AG09319 (cell line): Measurements from ENCODE around the gene ZNF598.

Experiments
- DNase-seq: peaks from one replicate; pipeline ENCODE4 v3.0.0-alpha.2; 2010; ENCODE audit warnings: low read depth; ENCODE audit errors: extremely low read depth
- TF ChIP-seq, protein P1 (sequence below): IDR thresholded peaks from 2 replicates; pipeline ENCODE4 v1.5.1; 2011; ENCODE audit warnings: low read depth, mild to moderate bottlenecking, inconsistent platforms, low read length, moderate library complexity

The ZNF598 gene

DNA sequence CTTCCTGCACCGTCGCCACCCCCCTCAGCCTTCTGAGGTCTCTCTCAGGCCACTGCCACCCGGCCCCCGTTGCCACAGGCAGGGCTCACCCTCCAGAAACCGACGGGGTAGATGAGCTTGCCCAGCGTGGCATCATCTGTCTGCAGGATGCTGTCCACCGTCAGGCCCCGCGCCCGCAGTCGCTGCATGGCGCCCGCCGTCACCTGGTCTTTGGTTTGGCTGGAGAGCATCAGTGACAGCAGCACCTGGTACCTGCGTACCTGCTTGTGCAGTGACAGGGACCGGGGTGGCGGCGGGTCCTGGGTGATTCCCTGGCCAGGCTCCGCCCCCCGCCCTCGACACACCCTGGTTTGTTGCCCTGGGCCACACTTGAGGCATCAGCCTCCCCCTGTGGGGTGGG, 34.9 kb upstream of the ZNF598 start:
- no peak for DNase-seq

DNA sequence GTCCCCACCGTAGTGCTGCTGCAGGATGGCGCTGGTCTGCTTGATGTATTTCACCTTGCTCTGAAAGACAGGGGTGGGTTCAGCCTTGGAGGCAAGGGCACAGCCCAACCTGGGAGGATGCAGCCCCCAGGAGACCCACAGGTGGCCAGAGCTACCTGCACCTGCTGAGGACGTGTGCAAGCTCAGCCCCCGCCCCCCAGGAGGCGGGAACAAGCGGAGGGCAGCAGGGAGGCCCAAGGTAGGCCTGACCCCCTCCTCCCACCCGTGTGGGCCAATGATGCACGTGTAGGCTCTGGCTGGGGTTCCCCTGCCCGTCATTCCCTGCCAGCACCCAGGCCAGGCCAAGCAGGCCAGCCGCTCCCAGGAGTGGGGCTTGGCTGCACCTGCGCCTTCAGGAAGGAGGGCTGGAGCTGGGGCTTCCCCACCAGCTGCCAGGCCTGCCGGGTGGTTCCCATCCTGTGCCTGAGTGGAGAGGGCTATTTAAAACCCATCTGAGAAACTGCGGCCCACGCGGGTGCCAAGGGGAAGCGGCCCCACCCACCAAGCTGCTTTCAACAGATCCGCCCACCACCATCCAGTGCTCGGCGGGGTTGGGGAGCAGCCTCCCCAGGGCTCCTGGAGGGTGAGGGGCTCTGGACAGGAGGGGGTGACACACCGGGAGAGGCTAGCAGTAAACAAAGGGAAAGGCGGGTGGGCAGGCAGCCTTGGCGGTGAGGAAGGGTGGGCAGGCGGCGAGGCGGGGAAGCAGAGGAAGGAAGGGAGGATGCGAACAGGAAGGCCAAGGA, 34.2 kb upstream of the ZNF598 start:
- DNase-seq = no peak
- TF ChIP-seq, protein P1, sequence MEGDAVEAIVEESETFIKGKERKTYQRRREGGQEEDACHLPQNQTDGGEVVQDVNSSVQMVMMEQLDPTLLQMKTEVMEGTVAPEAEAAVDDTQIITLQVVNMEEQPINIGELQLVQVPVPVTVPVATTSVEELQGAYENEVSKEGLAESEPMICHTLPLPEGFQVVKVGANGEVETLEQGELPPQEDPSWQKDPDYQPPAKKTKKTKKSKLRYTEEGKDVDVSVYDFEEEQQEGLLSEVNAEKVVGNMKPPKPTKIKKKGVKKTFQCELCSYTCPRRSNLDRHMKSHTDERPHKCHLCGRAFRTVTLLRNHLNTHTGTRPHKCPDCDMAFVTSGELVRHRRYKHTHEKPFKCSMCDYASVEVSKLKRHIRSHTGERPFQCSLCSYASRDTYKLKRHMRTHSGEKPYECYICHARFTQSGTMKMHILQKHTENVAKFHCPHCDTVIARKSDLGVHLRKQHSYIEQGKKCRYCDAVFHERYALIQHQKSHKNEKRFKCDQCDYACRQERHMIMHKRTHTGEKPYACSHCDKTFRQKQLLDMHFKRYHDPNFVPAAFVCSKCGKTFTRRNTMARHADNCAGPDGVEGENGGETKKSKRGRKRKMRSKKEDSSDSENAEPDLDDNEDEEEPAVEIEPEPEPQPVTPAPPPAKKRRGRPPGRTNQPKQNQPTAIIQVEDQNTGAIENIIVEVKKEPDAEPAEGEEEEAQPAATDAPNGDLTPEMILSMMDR = no peak

More for the DNA sequence above, 34.9 kb upstream of the ZNF598 start:
- TF ChIP-seq, protein P1 = no peak

DNA sequence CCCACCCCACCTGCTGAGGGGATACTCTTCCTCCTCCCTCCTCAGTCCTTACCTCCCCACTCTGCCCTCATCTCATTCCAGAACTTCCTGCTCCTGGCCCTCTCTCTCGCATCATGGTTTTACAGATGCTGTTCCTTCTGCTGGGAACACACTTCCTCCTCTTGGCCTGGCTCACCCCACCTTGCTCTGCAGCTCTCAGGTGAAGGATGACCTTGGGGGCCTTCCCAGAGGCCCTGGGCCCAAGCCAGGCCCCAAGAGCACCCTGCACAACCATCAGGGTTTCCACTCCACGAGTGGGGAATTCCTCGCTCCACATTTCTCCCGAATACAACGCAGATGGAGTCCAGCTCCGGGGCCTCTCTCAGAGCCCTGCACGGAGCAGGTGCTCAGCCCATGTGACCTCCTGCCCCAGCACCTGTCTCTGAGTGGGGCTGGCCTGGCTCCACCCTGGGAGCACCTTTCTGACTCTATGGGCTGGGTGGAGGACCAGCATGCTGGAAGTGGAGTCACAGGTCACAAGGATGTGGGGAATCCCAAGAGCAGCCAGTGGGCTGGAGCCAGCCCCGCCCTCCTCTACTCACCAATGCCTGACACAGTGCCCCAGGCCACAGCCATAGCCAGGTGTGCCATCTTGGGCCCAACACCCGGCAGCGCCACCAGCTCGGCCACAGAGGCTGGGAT, 33.5 kb upstream of the ZNF598 start:
- no peak for DNase-seq
- TF ChIP-seq, protein P1 = no peak

DNA sequence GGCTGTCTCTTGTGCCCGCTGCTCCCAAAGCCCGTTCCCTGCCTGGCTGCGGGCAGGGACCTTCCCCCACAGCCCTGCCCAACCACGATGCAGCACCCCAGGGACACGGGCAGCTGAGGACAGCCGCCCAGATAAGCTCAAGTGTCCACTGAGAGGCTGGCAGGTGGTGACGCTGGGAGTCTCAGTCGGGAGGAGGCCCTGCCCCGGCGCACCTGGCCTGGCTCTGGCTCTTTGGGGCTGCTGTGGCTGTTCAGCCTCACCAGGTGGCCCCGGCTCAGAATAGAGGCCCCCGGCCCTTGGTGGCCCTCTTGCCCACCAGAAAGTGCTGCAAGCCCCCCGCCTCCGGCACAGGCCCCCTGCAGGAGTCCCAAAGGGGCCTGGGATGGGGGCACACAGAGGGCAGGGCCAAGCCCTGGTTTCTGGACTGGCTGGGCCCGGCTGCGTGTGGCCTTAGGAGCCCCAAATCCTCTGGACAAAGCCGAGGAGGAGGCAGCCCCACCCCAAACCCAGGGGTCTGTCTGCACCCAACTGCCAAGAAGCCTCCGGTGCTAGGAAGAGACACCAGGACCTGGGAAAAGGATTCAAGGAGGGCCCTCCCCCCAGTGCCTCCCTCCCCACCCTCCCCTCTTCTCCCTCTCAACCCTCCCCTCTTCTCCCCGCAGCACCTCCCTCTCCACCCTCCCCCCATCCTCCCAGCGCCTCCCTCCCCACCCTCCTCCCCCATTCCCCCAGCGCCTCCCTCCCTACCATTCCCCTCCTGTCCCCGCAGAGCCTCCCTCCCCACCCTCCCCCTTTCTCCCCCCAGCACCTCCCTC, 32.8 kb upstream of the ZNF598 start:
- no peak for DNase-seq
- TF ChIP-seq, protein P1 = no peak

DNA sequence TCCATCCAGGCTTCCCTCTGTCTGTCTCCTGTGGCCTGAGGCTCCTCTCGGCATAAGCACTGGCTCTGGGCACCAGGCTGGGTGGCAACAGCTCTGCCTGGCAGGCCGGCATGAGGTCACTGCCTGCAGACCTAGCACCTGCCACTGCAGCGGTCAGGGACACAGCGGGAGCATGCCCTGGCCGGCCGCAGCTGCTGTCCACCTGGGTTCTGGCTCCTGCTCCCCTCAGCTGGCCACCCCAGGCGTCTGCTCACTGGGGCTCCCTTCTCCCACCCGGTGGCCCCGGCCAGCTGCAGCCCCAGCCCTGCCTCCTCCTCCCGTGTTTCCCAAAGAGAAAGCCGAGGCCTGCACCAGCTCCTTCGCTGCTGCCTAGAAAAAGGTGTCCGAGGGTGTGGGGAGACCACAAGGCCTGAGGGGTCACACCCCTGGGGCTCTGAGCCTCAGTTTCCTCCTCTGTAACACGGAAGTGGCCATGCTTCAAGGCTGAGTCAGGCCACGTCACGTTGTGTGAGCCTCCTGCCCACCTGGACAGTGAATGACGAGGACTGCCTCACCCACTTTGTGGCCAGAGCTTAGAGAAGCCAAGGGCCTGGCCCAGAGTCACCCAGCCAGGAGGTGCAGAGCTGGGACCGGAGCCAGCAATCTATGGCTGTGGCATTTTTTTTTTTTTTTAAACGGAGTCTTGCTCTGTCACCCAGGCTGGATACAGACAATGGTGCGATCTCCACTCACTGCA, 31.3 kb upstream of the ZNF598 start:
- no peak for DNase-seq
- TF ChIP-seq, protein P1 = no peak

DNA sequence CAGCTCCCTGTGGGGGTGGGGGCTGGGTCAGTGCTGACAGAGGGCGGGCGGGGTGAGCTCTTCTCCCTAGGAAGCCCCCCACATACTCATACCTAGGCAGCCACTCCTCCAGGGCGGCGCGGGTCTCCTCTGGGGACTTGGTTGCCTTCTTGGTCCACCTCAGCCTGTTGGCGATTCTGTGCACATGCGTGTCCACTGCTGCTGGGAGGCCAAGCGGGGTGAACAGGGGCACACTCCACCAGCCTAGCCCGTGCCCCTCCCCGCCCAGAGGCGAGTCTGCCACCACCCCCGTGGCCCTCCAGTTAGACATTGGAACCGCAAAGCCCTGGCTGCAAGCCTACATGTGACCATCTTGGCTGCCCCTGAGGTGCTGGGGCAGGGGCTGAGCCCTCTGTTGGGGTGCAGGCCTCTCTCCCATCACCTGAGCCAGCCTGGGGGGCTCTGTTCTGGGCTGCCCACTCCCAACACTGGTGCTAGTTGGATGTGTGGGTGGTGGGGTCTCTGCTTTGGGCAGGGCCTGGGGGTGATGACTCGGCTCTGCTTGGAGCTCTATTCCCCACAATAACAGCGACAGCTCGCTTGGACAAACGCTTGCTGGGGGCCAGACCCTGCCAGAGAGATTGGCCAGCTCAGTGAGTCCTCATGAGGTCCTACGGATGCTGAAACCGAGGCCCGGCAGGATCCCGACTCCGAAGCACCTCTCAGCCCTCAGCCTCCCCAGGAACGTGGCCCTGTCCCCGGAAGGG, 30.6 kb upstream of the ZNF598 start:
- TF ChIP-seq, protein P1 = no peak
- no peak for DNase-seq
